WTC11 (cell line): ENCODE measurements around the gene TTC7B. TPM values are rescaled to one million over a fixed set of nuclear protein-coding genes. Genes with fewer than 3 reads are reported as not detected.

Experiments used
- ATAC-seq: fragments of 200-7000 bp; cut with Tn5 transposase; 2 replicates; pipeline ENCODE4 v1.10.0; 2021; ENCODE audit warnings: mild to moderate bottlenecking, moderate library complexity
- CTCF ChIA-PET: fragments of 300-600 bp; sonication (Branson Sonifier 250); formaldehyde crosslinking; loops from one replicate; lab custom pipeline; 2021; ENCODE audit warnings: antibody characterized with exemption; lab: Charles Lee
- POLR2A ChIA-PET: fragments of 350-600 bp; sonication (Branson Sonifier 250); formaldehyde crosslinking; loops from one replicate; lab custom pipeline; 2021; ENCODE audit warnings: antibody characterized with exemption; lab: Charles Lee
- DNase-seq: peaks from one replicate; pipeline ENCODE4 v3.0.0; 2021; ENCODE audit warnings: low spot score
- H3K27ac Mint-ChIP-seq: 2 replicates; pipeline ENCODE4 v1.8.0; 2021; ENCODE audit warnings: mixed read lengths
- H3K27me3 Mint-ChIP-seq: 2 replicates; pipeline ENCODE4 v1.8.0; 2021; ENCODE audit warnings: low read depth, mild to moderate bottlenecking, moderate library complexity, mixed read lengths
- H3K36me3 Mint-ChIP-seq: 2 replicates; pipeline ENCODE4 v1.8.0; 2021; ENCODE audit warnings: mixed read lengths
- H3K4me1 Mint-ChIP-seq: 2 replicates; pipeline ENCODE4 v1.8.0; 2022; ENCODE audit warnings: mixed read lengths
- H3K4me3 Mint-ChIP-seq: 2 replicates; pipeline ENCODE4 v1.8.0; 2021; ENCODE audit warnings: mild to moderate bottlenecking, moderate library complexity, mixed read lengths
- H3K9me3 Mint-ChIP-seq: 2 replicates; pipeline ENCODE4 v1.8.0; 2021; ENCODE audit warnings: mixed read lengths
- FOXJ3 ChIP-seq: sonication (generic); formaldehyde crosslinking; IDR thresholded peaks from 2 replicates; pipeline ENCODE4 v1.9.0; 2021; ENCODE audit warnings: missing genetic modification reagents, mild to moderate bottlenecking, borderline replicate concordance
- GRHL2 ChIP-seq: fragments of 250-450 bp; sonication (Bioruptor Pico); IDR thresholded peaks from 2 replicates; pipeline ENCODE4 v1.8.0; 2022; ENCODE audit warnings: mild to moderate bottlenecking, moderate library complexity; ENCODE audit not compliant: insufficient replicate concordance, severe bottlenecking
- IRF2 ChIP-seq: sonication (generic); formaldehyde crosslinking; IDR thresholded peaks from 2 replicates; pipeline ENCODE4 v1.8.0; 2022; ENCODE audit warnings: low read depth, missing genetic modification reagents, borderline replicate concordance
- KAT7 ChIP-seq: sonication (generic); formaldehyde crosslinking; IDR thresholded peaks from 2 replicates; pipeline ENCODE4 v1.8.1; 2023; ENCODE audit warnings: missing genetic modification reagents, mild to moderate bottlenecking, borderline replicate concordance
- MXD4 ChIP-seq: fragments of 250-450 bp; sonication (Bioruptor Pico); IDR thresholded peaks from 2 replicates; pipeline ENCODE4 v1.8.0; 2021; ENCODE audit warnings: mild to moderate bottlenecking, moderate library complexity, borderline replicate concordance
- MYBL2 ChIP-seq: sonication (generic); formaldehyde crosslinking; IDR thresholded peaks from 2 replicates; pipeline ENCODE4 v1.8.1; 2023; ENCODE audit warnings: mild to moderate bottlenecking, moderate library complexity, missing genetic modification reagents
- PRRX2 ChIP-seq: fragments of 250-450 bp; sonication (Bioruptor Pico); IDR thresholded peaks from 2 replicates; pipeline ENCODE4 v1.8.0; 2021; ENCODE audit warnings: mild to moderate bottlenecking
- SMAD3 ChIP-seq: sonication (generic); formaldehyde crosslinking; IDR thresholded peaks from 2 replicates; pipeline ENCODE4 v1.8.0; 2022; ENCODE audit warnings: missing genetic modification reagents, mild to moderate bottlenecking, borderline replicate concordance
- TEAD1 ChIP-seq: sonication (generic); formaldehyde crosslinking; IDR thresholded peaks from 2 replicates; pipeline ENCODE4 v1.8.0; 2022; ENCODE audit warnings: mild to moderate bottlenecking, missing genetic modification reagents
- ZNF138 ChIP-seq: sonication (generic); formaldehyde crosslinking; conservative IDR thresholded peaks from 2 replicates; pipeline ENCODE4 v1.8.1; 2022; ENCODE audit warnings: mild to moderate bottlenecking, moderate library complexity, missing genetic modification reagents
- ZNF317 ChIP-seq: sonication (generic); formaldehyde crosslinking; IDR thresholded peaks from 2 replicates; pipeline ENCODE4 v1.8.1; 2023; ENCODE audit warnings: low read depth, mild to moderate bottlenecking, moderate library complexity, missing genetic modification reagents, borderline replicate concordance
- ZNF396 ChIP-seq: fragments of 250-450 bp; sonication (Bioruptor Pico); IDR thresholded peaks from 2 replicates; pipeline ENCODE4 v1.8.0; 2021; ENCODE audit warnings: mild to moderate bottlenecking, moderate library complexity, borderline replicate concordance
- total RNA-seq: library from RNA; stranded (reverse); gene quantifications from 3 replicates; pipeline ENCODE4 v1.2.3, GENCODE V29; 2021
- TF ChIP-seq, protein P1 (sequence below): sonication (generic); formaldehyde crosslinking; IDR thresholded peaks from 2 replicates; pipeline ENCODE4 v1.8.1; 2023; ENCODE audit warnings: mild to moderate bottlenecking, missing genetic modification reagents
- TF ChIP-seq, protein P2 (sequence below): sonication (generic); formaldehyde crosslinking; IDR thresholded peaks from 2 replicates; pipeline ENCODE4 v1.8.0; 2022; ENCODE audit warnings: mild to moderate bottlenecking, missing genetic modification reagents
- TF ChIP-seq, protein P3 (sequence below): sonication (generic); formaldehyde crosslinking; IDR thresholded peaks from 2 replicates; pipeline ENCODE4 v1.8.1; 2022; ENCODE audit warnings: mild to moderate bottlenecking, moderate library complexity, missing genetic modification reagents
- TF ChIP-seq, protein P4 (sequence below): sonication (generic); formaldehyde crosslinking; conservative IDR thresholded peaks from 2 replicates; pipeline ENCODE4 v1.8.1; 2022; ENCODE audit warnings: mild to moderate bottlenecking, missing genetic modification reagents
- TF ChIP-seq, protein P5 (sequence below): sonication (generic); formaldehyde crosslinking; IDR thresholded peaks from 2 replicates; pipeline ENCODE4 v1.8.0; 2022; ENCODE audit warnings: mild to moderate bottlenecking, missing genetic modification reagents
- TF ChIP-seq, protein P6 (sequence below): sonication (generic); formaldehyde crosslinking; IDR thresholded peaks from 2 replicates; pipeline ENCODE4 v1.8.1; 2023; ENCODE audit warnings: mild to moderate bottlenecking, moderate library complexity, missing genetic modification reagents
- TF ChIP-seq, protein P7 (sequence below): sonication (generic); formaldehyde crosslinking; conservative IDR thresholded peaks from 2 replicates; pipeline ENCODE4 v1.8.1; 2023; ENCODE audit warnings: mild to moderate bottlenecking, low read depth, missing genetic modification reagents, moderate library complexity
- TF ChIP-seq, protein P8 (sequence below): sonication (generic); formaldehyde crosslinking; IDR thresholded peaks from 2 replicates; pipeline ENCODE4 v1.8.0; 2022; ENCODE audit warnings: mild to moderate bottlenecking, missing genetic modification reagents
- TF ChIP-seq, protein P9 (sequence below): sonication (generic); formaldehyde crosslinking; IDR thresholded peaks from 2 replicates; pipeline ENCODE4 v1.8.0; 2022; ENCODE audit warnings: mild to moderate bottlenecking, missing genetic modification reagents
- TF ChIP-seq, protein P10 (sequence below): fragments of 250-450 bp; sonication (Bioruptor Pico); IDR thresholded peaks from 2 replicates; pipeline ENCODE4 v1.8.0; 2021; ENCODE audit warnings: mild to moderate bottlenecking

The TTC7B gene
- total RNA-seq, 1 experiment from 2014 or later: 27.6 TPM

DNA sequence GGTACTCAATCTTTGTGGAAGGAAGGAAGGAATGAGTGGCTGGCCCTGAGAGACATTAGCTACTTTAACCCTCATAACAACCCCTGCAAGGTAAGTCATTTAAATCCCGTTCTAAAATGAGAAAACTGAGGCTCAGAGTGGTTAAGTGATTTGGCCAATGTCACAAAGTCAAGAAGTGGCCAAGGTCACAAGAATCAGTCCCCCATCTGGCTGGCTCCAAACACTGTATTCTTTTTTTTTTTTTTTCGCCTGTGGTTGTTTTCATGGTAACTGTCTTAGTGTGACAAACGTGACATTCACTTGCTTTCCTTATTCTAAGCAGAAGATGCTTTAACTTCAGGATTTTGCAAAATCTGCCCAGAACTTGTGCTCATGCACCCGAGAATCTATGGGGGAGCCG lies 2.8 kb downstream of the TTC7B start (continued):
- TF ChIP-seq, protein P1, sequence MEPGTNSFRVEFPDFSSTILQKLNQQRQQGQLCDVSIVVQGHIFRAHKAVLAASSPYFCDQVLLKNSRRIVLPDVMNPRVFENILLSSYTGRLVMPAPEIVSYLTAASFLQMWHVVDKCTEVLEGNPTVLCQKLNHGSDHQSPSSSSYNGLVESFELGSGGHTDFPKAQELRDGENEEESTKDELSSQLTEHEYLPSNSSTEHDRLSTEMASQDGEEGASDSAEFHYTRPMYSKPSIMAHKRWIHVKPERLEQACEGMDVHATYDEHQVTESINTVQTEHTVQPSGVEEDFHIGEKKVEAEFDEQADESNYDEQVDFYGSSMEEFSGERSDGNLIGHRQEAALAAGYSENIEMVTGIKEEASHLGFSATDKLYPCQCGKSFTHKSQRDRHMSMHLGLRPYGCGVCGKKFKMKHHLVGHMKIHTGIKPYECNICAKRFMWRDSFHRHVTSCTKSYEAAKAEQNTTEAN (CRISPR knock-in tag): no peak
- TF ChIP-seq, protein P2, sequence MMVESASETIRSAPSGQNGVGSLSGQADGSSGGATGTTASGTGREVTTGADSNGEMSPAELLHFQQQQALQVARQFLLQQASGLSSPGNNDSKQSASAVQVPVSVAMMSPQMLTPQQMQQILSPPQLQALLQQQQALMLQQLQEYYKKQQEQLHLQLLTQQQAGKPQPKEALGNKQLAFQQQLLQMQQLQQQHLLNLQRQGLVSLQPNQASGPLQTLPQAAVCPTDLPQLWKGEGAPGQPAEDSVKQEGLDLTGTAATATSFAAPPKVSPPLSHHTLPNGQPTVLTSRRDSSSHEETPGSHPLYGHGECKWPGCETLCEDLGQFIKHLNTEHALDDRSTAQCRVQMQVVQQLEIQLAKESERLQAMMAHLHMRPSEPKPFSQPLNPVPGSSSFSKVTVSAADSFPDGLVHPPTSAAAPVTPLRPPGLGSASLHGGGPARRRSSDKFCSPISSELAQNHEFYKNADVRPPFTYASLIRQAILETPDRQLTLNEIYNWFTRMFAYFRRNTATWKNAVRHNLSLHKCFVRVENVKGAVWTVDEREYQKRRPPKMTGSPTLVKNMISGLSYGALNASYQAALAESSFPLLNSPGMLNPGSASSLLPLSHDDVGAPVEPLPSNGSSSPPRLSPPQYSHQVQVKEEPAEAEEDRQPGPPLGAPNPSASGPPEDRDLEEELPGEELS (CRISPR knock-in tag): no peak
- TF ChIP-seq PRRX2: no peak
- TF ChIP-seq, all 79 proteins: peak for 0

DNA sequence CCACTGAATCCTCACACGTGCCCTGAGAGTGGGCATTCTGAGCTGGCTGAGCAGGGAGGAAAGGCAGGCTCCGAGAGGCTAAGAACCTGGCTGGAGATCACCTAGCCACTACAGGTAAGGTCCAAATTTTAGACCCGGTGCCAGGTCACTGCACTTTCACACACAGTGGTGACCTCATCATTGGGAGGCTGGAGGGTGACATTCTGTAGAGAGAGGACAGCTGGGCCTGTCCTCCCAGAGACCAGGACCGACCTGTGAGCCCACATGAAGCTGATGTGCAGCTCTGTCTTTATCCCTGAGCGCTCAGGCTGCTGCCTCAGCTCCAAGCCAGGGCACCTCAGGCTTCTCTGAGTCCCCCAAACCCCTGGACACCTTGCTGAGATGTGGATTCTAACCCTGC lies 4.1 kb downstream of the TTC7B start:
- ATAC-seq: no peak
- H3K36me3 Mint-ChIP-seq: no peaks in the 10 kb centered on the region
- H3K4me3 Mint-ChIP-seq: no peak overlapping the region
- H3K4me1 Mint-ChIP-seq: peaks cover 6% of the 10 kb centered on the region
- H3K27ac Mint-ChIP-seq: no peak overlapping the region; the same call in 1 of the 2 replicates
- no peak for DNase-seq
- CTCF ChIA-PET: interaction anchor here (1.0 to 1.4 kb wide), 3 partner anchors 8 to 52 kb away, joined by 3 to 5 read pairs (median 3); no protein-coding TSS in a partner anchor
- no peaks in the 10 kb centered on the region for H3K9me3 Mint-ChIP-seq
- peaks cover 11% of the 10 kb centered on the region for H3K27me3 Mint-ChIP-seq
- POLR2A ChIA-PET: no interaction called here
- TF ChIP-seq KAT7 (CRISPR knock-in tag) (no peak), MYBL2 (CRISPR knock-in tag) (no peak), IRF2 (no peak), FOXJ3 (CRISPR knock-in tag) (no peak), GRHL2 (CRISPR knock-in tag) (no peak), TEAD1 (CRISPR knock-in tag) (no peak), ZNF138 (no peak), MXD4 (CRISPR knock-in tag) (no peak), SMAD3 (CRISPR knock-in tag) (no peak), ZNF396 (CRISPR knock-in tag) (no peak), ZNF317 (no peak)
- TF ChIP-seq, protein P3, sequence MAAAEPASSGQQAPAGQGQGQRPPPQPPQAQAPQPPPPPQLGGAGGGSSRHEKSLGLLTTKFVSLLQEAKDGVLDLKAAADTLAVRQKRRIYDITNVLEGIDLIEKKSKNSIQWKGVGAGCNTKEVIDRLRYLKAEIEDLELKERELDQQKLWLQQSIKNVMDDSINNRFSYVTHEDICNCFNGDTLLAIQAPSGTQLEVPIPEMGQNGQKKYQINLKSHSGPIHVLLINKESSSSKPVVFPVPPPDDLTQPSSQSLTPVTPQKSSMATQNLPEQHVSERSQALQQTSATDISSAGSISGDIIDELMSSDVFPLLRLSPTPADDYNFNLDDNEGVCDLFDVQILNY: no peak
- TF ChIP-seq, protein P4, sequence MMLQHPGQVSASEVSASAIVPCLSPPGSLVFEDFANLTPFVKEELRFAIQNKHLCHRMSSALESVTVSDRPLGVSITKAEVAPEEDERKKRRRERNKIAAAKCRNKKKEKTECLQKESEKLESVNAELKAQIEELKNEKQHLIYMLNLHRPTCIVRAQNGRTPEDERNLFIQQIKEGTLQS (CRISPR knock-in tag): no peak
- TF ChIP-seq, protein P5, sequence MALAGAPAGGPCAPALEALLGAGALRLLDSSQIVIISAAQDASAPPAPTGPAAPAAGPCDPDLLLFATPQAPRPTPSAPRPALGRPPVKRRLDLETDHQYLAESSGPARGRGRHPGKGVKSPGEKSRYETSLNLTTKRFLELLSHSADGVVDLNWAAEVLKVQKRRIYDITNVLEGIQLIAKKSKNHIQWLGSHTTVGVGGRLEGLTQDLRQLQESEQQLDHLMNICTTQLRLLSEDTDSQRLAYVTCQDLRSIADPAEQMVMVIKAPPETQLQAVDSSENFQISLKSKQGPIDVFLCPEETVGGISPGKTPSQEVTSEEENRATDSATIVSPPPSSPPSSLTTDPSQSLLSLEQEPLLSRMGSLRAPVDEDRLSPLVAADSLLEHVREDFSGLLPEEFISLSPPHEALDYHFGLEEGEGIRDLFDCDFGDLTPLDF: no peak
- TF ChIP-seq, protein P6, sequence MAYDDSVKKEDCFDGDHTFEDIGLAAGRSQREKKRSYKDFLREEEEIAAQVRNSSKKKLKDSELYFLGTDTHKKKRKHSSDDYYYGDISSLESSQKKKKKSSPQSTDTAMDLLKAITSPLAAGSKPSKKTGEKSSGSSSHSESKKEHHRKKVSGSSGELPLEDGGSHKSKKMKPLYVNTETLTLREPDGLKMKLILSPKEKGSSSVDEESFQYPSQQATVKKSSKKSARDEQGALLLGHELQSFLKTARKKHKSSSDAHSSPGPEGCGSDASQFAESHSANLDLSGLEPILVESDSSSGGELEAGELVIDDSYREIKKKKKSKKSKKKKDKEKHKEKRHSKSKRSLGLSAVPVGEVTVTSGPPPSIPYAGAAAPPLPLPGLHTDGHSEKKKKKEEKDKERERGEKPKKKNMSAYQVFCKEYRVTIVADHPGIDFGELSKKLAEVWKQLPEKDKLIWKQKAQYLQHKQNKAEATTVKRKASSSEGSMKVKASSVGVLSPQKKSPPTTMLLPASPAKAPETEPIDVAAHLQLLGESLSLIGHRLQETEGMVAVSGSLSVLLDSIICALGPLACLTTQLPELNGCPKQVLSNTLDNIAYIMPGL (CRISPR knock-in tag): no peak
- TF ChIP-seq, protein P7, sequence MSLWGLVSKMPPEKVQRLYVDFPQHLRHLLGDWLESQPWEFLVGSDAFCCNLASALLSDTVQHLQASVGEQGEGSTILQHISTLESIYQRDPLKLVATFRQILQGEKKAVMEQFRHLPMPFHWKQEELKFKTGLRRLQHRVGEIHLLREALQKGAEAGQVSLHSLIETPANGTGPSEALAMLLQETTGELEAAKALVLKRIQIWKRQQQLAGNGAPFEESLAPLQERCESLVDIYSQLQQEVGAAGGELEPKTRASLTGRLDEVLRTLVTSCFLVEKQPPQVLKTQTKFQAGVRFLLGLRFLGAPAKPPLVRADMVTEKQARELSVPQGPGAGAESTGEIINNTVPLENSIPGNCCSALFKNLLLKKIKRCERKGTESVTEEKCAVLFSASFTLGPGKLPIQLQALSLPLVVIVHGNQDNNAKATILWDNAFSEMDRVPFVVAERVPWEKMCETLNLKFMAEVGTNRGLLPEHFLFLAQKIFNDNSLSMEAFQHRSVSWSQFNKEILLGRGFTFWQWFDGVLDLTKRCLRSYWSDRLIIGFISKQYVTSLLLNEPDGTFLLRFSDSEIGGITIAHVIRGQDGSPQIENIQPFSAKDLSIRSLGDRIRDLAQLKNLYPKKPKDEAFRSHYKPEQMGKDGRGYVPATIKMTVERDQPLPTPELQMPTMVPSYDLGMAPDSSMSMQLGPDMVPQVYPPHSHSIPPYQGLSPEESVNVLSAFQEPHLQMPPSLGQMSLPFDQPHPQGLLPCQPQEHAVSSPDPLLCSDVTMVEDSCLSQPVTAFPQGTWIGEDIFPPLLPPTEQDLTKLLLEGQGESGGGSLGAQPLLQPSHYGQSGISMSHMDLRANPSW (CRISPR knock-in tag): no peak
- TF ChIP-seq, protein P8, sequence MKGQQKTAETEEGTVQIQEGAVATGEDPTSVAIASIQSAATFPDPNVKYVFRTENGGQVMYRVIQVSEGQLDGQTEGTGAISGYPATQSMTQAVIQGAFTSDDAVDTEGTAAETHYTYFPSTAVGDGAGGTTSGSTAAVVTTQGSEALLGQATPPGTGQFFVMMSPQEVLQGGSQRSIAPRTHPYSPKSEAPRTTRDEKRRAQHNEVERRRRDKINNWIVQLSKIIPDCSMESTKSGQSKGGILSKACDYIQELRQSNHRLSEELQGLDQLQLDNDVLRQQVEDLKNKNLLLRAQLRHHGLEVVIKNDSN (CRISPR knock-in tag): no peak
- TF ChIP-seq, protein P9, sequence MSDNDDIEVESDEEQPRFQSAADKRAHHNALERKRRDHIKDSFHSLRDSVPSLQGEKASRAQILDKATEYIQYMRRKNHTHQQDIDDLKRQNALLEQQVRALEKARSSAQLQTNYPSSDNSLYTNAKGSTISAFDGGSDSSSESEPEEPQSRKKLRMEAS (CRISPR knock-in tag): no peak
- TF ChIP-seq, protein P10, sequence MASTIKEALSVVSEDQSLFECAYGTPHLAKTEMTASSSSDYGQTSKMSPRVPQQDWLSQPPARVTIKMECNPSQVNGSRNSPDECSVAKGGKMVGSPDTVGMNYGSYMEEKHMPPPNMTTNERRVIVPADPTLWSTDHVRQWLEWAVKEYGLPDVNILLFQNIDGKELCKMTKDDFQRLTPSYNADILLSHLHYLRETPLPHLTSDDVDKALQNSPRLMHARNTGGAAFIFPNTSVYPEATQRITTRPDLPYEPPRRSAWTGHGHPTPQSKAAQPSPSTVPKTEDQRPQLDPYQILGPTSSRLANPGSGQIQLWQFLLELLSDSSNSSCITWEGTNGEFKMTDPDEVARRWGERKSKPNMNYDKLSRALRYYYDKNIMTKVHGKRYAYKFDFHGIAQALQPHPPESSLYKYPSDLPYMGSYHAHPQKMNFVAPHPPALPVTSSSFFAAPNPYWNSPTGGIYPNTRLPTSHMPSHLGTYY (CRISPR knock-in tag): no peak
